SK-N-SH (cell line): ENCODE results near the gene SDK1. TPM values are rescaled to one million over a fixed set of nuclear protein-coding genes. Genes with fewer than 3 reads are reported as not detected.

ENCODE experiments used
- CTCF ChIA-PET: fragments of 300-600, 350-600 bp; formaldehyde crosslinking; extraction: SDS; loops from one replicate; lab custom pipeline; 2021; lab: Yijun Ruan, JAX
- POLR2A ChIA-PET: fragments of 350-600 bp; sonication (Branson Sonifier 250); formaldehyde crosslinking; extraction: SDS; loops from one replicate; lab custom pipeline; 2020; ENCODE audit warnings: antibody characterized with exemption, inconsistent platforms; lab: Yijun Ruan, JAX
- DNase-seq: peaks from one replicate; pipeline ENCODE4 v3.0.0; 2012
- H2AFZ ChIP-seq: fragments of 200-600 bp; sonication (generic); 2 replicates; pipeline ENCODE4 v1.8.1; 2016; ENCODE audit warnings: antibody characterized with exemption, mild to moderate bottlenecking, low read depth
- H3F3A ChIP-seq: fragments of 200-600 bp; sonication (generic); replicated peaks from 2 replicates; pipeline ENCODE3; 2016; ENCODE audit warnings: antibody characterized with exemption, mild to moderate bottlenecking; ENCODE audit not compliant: insufficient read depth
- H3K27ac ChIP-seq, 2 experiments: fragments of 200-500 bp in 1 of 2; fragments of 200-600 bp in 1 of 2; sonication (Bioruptor generic) in 1 of 2; sonication (generic), shearing (Covaris generic) in 1 of 2; 2 replicates each; pipeline versions ENCODE4 v1.5.1 to v1.6.1; 2014 to 2016; ENCODE audit warnings: low read depth in 2 of 2, inconsistent platforms in 1 of 2, low read length in 1 of 2, mild to moderate bottlenecking in 1 of 2, mixed read lengths in 1 of 2
- H3K27me3 ChIP-seq: fragments of 200-600 bp; sonication (generic), shearing (Covaris generic); 2 replicates; pipeline ENCODE4 v1.6.1; 2016; ENCODE audit warnings: mixed run types; ENCODE audit not compliant: insufficient read depth
- H3K36me3 ChIP-seq, 2 experiments: fragments of 200-500 bp in 1 of 2; fragments of 200-600 bp in 1 of 2; sonication (Bioruptor generic) in 1 of 2; sonication (generic) in 1 of 2; replicated peaks in 1 of 2; 2 replicates each; pipeline versions ENCODE3 to v1.5.1; 2014 to 2016; ENCODE audit warnings: low read length in 1 of 2, mild to moderate bottlenecking in 1 of 2; ENCODE audit not compliant: insufficient read depth in 2 of 2, control insufficient read depth in 1 of 2
- H3K4me1 ChIP-seq, 2 experiments: fragments of 200-500 bp in 1 of 2; fragments of 200-600 bp in 1 of 2; sonication (Bioruptor generic) in 1 of 2; sonication (generic), shearing (Covaris generic) in 1 of 2; 2 replicates each; pipeline versions ENCODE4 v1.5.1 to v1.6.1; 2014 to 2016; ENCODE audit warnings: low read depth in 1 of 2, low read length in 1 of 2, mixed run types in 1 of 2; ENCODE audit not compliant: insufficient read depth in 2 of 2, control insufficient read depth in 1 of 2
- H3K4me2 ChIP-seq: fragments of 200-600 bp; sonication (generic), shearing (Covaris generic); 2 replicates; pipeline ENCODE4 v1.6.1; 2017; ENCODE audit warnings: mixed run types
- H3K4me3 ChIP-seq, 2 experiments: fragments of 200-500 bp in 1 of 2; fragments of 200-600 bp in 1 of 2; sonication (Bioruptor generic) in 1 of 2; sonication (generic), shearing (Covaris generic) in 1 of 2; 2 replicates each; pipeline versions ENCODE4 v1.5.1 to v1.8.1; 2014 to 2016; ENCODE audit warnings: low read depth in 2 of 2, inconsistent platforms in 1 of 2, low read length in 1 of 2, mild to moderate bottlenecking in 1 of 2, mixed read lengths in 1 of 2, moderate library complexity in 1 of 2
- H3K79me2 ChIP-seq: fragments of 200-600 bp; sonication (generic); 2 replicates; pipeline ENCODE4 v1.8.1; 2017; ENCODE audit warnings: mild to moderate bottlenecking; ENCODE audit not compliant: insufficient read depth
- H3K9ac ChIP-seq: fragments of 200-600 bp; sonication (generic); 2 replicates; pipeline ENCODE4 v1.6.1; 2017; ENCODE audit warnings: mixed run types
- H3K9me2 ChIP-seq: fragments of 200-600 bp; sonication (generic); 2 replicates; pipeline ENCODE4 v1.6.1; 2017; ENCODE audit warnings: mixed run types
- H3K9me3 ChIP-seq: fragments of 200-600 bp; sonication (generic); 2 replicates; pipeline ENCODE4 v1.6.1; 2017; ENCODE audit warnings: mixed run types, mild to moderate bottlenecking, moderate library complexity
- H4K20me1 ChIP-seq: fragments of 200-600 bp; sonication (generic); 2 replicates; pipeline ENCODE4 v1.6.1; 2017; ENCODE audit warnings: mild to moderate bottlenecking, mixed run types; ENCODE audit not compliant: insufficient read depth
- CTCF ChIP-seq: fragments of 200-600 bp; sonication (generic); IDR thresholded peaks from 2 replicates; pipeline ENCODE4 v1.6.1; 2017; ENCODE audit warnings: antibody characterized with exemption, mild to moderate bottlenecking, moderate library complexity
- EP300 ChIP-seq, 2 experiments: IDR thresholded peaks; 2 replicates each; pipeline versions ENCODE4 v1.4.0 to v1.6.1; 2012; ENCODE audit warnings: borderline replicate concordance in 1 of 2, low read depth in 1 of 2, low read length in 1 of 2
- FOSL2 ChIP-seq: IDR thresholded peaks from 2 replicates; pipeline ENCODE4 v1.4.0; 2012; ENCODE audit warnings: low read depth, mild to moderate bottlenecking, moderate library complexity, borderline replicate concordance
- FOXM1 ChIP-seq: IDR thresholded peaks from 2 replicates; pipeline ENCODE4 v1.4.0; 2012; ENCODE audit warnings: low read depth, mild to moderate bottlenecking
- GATA2 ChIP-seq: sonication (generic); formaldehyde crosslinking; IDR thresholded peaks from 2 replicates; pipeline ENCODE4 v1.5.0; 2020; ENCODE audit warnings: mild to moderate bottlenecking, missing genetic modification reagents
- MEF2A ChIP-seq: IDR thresholded peaks from 2 replicates; pipeline ENCODE4 v1.4.0; 2012; ENCODE audit warnings: low read depth, borderline replicate concordance
- RAD21 ChIP-seq: IDR thresholded peaks from 2 replicates; pipeline ENCODE4 v1.6.1; 2012; ENCODE audit warnings: mild to moderate bottlenecking, low read length
- REST ChIP-seq: IDR thresholded peaks from 2 replicates; pipeline ENCODE4 v1.6.1; 2012; ENCODE audit warnings: mild to moderate bottlenecking, low read depth, low read length, moderate library complexity
- RXRA ChIP-seq: IDR thresholded peaks from 2 replicates; pipeline ENCODE4 v1.4.0; 2012; ENCODE audit warnings: low read depth, mild to moderate bottlenecking, borderline replicate concordance
- TEAD4 ChIP-seq: IDR thresholded peaks from 2 replicates; pipeline ENCODE4 v1.4.0; 2012; ENCODE audit warnings: mild to moderate bottlenecking, borderline replicate concordance; ENCODE audit not compliant: insufficient read depth
- USF1 ChIP-seq: IDR thresholded peaks from 2 replicates; pipeline ENCODE4 v1.4.0; 2012; ENCODE audit warnings: low read depth, borderline replicate concordance
- USF2 ChIP-seq: fragments of 150-350 bp; IDR thresholded peaks from 2 replicates; pipeline ENCODE4 v1.6.1; 2017; ENCODE audit warnings: antibody characterized with exemption, low read length, low read depth, borderline replicate concordance
- WGBS: methylation state at CpG from one replicate; pipeline ENCODE4 v1.1.6; 2017; ENCODE audit warnings: low lambda C conversion rate; 5-methylcytosine and 5-hydroxymethylcytosine counted together
- polyA plus RNA-seq, 3 experiments: library from polyadenylated mRNA; depleted of rRNA; stranded (reverse); fragments of >200 nt; gene quantifications; 2 replicates each; pipeline ENCODE4 v1.2.3, GENCODE V29; 2012

SDK1 gene
- polyA plus RNA-seq, 1 of the 3 experiments (the other 2 are of a cell fraction): 1.2 TPM

- TF ChIP-seq REST: peak; percentile 73; the same call in 1 of the 2 replicates
- TF ChIP-seq EP300 (IDR thresholded peaks at IDR 0.05; ENCODE audit: borderline replicate concordance in 1 of 2, low read depth in 1 of 2, low read length in 1 of 2): peak in 1 of 2 experiments; percentile 72; a peak in 2 of 4 replicates
Observed at GRCh38 chr7:3439333-3440030, 138.4 kb downstream of the SDK1 start (continued).

GRCh38 chr7:3440509-3440908 lies 139.5 kb downstream of the SDK1 start:
- POLR2A ChIA-PET: no interaction called here
- no peak overlapping the region for H3K9ac ChIP-seq
- DNase-seq: no peak

GRCh38 chr7:3443716-3444115 lies 142.7 kb downstream of the SDK1 start:
- CTCF ChIA-PET: interaction anchor here (1.0 to 1.1 kb wide), 3 partner anchors 10 to 141 kb away, joined by 3 to 4 read pairs (median 3); no protein-coding TSS in a partner anchor
- Histone ChIP-seq H3K27ac (no peak overlapping the region), H4K20me1 (no peaks in the 10 kb centered on the region), H3K4me1 (0 out of 4 replicates have a peak, but pooled peaks cover 0 to 6% of the 10 kb centered on the region in 2 experiments), H3K4me3 (no peak overlapping the region), H2AFZ (no peak overlapping the region), H3K9me3 (peaks cover 14% of the 10 kb centered on the region), H3K27me3 (no peaks in the 10 kb centered on the region), H3K9ac (no peak overlapping the region), H3K9me2 (no peaks in the 10 kb centered on the region), H3F3A (peaks cover 7% of the 10 kb centered on the region), H3K4me2 (no peak overlapping the region), H3K79me2 (no peaks in the 10 kb centered on the region), H3K36me3 (peaks cover 2 to 21% of the 10 kb centered on the region in 2 experiments)
- WGBS: 80% methylated on average over 5 of the region's 5 CpGs
- no peak for DNase-seq
- POLR2A ChIA-PET: interaction anchor here (0.5 kb wide), 1 partner anchor 1016 kb away, joined by 5 read pairs; no protein-coding TSS in a partner anchor
- TF ChIP-seq CTCF (no peak), REST (no peak), GATA2 (CRISPR knock-in tag) (no peak), RAD21 (no peak), USF1 (no peak), USF2 (no peak), FOSL2 (no peak)

More at GRCh38 chr7:3440509-3440908, 139.5 kb downstream of the SDK1 start:
- peaks cover 0 to 13% of the 10 kb centered on the region in 2 experiments; a peak in 3 of 4 replicates for H3K4me1 ChIP-seq
- H3K27me3 ChIP-seq: no peaks in the 10 kb centered on the region
- H3K4me2 ChIP-seq: no peak overlapping the region
- peaks cover 18% of the 10 kb centered on the region for H3F3A ChIP-seq
- no peak overlapping the region for H3K4me3 ChIP-seq
- peaks cover 2 to 7% of the 10 kb centered on the region in 2 experiments for H3K36me3 ChIP-seq
- WGBS: 32% methylated on average over 2 of the region's 2 CpGs
- no peak overlapping the region for H2AFZ ChIP-seq
- H3K9me2 ChIP-seq: no peaks in the 10 kb centered on the region
- CTCF ChIA-PET: interaction anchor here (1.9 kb wide), 1 partner anchor 9 kb away, joined by 8 read pairs; no protein-coding TSS in a partner anchor
- H3K79me2 ChIP-seq: peaks cover 6% of the 10 kb centered on the region; the same call in 1 of the 2 replicates
- H4K20me1 ChIP-seq: no peaks in the 10 kb centered on the region
- H3K9me3 ChIP-seq: peaks cover 2% of the 10 kb centered on the region; the same call in 1 of the 2 replicates
- TF ChIP-seq TEAD4: no peak
- no peak for TF ChIP-seq FOSL2
- TF ChIP-seq RAD21: no peak
- no peak for TF ChIP-seq FOXM1
- TF ChIP-seq MEF2A: no peak
- TF ChIP-seq RXRA: no peak
- no peak overlapping the region for H3K27ac ChIP-seq
